ENCODE measurements around the gene GDI1. TPM values are rescaled to one million over a fixed set of nuclear protein-coding genes. Genes with fewer than 3 reads are reported as not detected.

The GDI1 gene
- total RNA-seq, 1 donor, result 85.9 TPM

DNA sequence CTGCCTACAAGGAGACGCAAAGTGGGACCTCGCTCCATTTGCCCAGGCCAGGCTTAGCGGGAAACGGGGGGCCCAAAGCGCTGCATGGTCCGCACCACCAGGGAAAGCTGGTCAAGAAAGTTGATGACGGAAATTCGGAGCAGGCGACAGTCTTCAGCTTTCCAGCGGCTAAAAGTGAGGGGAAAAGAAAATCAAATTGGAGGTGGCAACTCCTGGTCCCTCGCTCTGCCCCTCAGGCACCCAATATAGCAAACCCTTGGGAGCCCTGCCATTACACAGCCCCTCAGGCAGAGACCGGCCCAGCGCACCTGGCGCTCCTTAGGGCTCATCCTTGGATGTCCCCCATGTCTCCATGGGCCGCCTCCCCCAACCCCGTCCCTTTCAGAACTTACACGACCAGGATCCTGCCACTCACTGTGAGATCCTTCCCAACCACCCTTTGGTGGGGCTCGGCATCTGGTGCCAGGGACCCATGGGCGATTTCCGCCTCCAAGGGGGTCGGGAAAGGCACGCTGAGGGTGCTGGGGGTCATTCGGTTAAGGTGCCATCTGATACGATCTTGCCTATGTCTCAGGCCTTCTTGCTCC, 41.0 kb downstream of the GDI1 start:
- no peak for DNase-seq (ENCODE audit: low read depth in 2 of 3, low spot score in 2 of 3)

DNA sequence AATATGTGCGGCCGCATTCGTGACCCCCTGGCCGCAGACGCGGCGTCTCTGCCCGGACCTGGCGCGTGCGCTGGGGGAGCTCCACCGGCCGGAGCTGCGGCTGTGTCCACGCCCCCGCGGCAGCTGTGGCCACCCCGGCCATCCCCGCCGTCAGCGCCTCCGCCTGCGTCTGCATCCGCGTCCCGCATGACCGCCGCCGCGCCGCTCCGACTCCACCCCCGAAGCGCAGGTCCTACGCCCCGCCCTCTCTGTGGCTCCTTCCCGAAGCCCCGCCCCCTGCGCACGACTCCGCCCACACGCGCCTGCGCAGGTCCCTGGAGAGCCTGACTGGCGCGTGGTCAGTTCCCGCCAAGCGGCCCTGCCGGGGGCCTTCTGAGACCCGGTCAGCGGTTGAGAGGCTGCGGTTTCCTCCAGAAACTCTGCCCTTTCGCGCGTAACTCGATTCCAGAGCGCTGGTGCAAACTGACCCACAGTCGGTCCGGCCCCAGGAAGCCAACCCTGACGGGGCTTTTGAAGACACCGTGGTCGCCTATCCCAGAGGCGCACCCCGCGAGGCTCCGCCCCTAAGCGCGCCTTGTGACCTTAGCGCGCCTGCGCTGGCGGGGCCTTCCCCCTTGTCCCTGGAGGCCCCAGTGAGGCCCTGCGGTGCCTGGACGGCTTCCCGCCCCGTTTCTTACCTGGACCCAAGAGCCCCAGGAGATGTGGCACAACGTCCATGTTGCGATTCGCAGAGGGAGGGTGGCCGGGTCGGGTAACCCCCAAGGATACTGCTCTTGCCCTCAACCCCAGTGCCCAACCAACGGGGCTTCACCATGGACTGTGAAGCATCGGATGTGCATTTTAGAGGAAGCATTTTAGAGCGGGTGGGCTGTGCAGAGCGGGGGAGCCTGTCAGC, 42.0 kb downstream of the GDI1 start, which contains the start of gene LAGE3:
Gene LAGE3 (minus strand): TSS at position 554 of the 895 bp plus-strand sequence. CDS start 366 bp downstream, at position 188.
- peak; percentile 84 to 90 (median 85) for DNase-seq (ENCODE audit: low read depth in 2 of 3, low spot score in 2 of 3)

- no peak for DNase-seq (ENCODE audit: low read depth in 2 of 3, low spot score in 2 of 3)
Measured at GRCh38 chrX:154481195-154481594, 44.2 kb downstream of the GDI1 start.

GRCh38 chrX:154481911-154482601, 45.1 kb downstream of the GDI1 start:
- DNase-seq (ENCODE audit: low read depth in 2 of 3, low spot score in 2 of 3), result no peak

GRCh38 chrX:154482786-154483185, 45.8 kb downstream of the GDI1 start:
- no peak for DNase-seq (ENCODE audit: low read depth in 2 of 3, low spot score in 2 of 3)

- DNase-seq (ENCODE audit: low read depth in 2 of 3, low spot score in 2 of 3), result no peak
Measured at GRCh38 chrX:154483325-154483724, 46.4 kb downstream of the GDI1 start.

DNA sequence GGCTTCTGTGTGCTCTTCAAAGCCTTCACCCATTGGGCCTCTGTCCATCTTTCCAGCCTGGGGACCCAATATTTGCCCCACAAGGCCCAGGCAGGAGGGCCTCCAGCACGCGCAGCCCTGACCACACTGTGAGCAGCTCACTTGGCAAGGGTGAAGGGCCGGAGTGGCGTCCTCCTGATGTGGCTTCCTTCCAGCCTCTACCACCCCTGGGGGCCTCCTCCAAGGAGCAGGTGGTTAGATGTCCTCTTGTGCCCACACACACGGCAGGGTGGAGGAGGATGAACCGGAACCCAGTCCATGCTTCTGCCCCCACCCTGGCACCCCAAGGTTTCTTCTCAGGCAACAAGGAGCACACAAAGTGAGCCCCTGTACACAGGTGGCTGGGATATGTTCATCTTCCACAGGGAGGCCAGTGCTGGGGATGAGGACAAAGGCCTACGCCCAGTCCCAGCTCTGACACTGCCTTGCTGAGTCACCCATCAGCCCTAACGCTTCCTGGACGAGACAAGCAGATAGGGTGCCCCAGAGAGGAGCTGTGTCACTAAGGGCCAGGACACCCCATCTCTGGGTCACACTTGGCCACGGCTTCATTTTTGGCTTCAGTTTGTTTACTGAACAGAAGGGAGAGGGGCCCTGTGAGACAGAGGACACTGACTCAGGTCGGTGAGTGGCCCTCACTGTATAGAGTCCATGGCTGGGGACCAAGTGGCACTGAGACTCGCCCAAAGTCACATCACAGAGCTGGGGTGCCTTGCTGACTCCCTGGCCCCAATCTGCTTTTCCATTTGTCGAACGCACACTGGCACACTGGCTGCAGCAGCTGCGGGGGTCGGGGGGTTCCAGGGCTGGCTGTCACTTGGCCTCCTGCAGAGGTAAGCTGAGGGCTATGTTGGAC, 47.5 kb downstream of the GDI1 start:
- DNase-seq (ENCODE audit: low read depth in 2 of 3, low spot score in 2 of 3), result no peak

DNA sequence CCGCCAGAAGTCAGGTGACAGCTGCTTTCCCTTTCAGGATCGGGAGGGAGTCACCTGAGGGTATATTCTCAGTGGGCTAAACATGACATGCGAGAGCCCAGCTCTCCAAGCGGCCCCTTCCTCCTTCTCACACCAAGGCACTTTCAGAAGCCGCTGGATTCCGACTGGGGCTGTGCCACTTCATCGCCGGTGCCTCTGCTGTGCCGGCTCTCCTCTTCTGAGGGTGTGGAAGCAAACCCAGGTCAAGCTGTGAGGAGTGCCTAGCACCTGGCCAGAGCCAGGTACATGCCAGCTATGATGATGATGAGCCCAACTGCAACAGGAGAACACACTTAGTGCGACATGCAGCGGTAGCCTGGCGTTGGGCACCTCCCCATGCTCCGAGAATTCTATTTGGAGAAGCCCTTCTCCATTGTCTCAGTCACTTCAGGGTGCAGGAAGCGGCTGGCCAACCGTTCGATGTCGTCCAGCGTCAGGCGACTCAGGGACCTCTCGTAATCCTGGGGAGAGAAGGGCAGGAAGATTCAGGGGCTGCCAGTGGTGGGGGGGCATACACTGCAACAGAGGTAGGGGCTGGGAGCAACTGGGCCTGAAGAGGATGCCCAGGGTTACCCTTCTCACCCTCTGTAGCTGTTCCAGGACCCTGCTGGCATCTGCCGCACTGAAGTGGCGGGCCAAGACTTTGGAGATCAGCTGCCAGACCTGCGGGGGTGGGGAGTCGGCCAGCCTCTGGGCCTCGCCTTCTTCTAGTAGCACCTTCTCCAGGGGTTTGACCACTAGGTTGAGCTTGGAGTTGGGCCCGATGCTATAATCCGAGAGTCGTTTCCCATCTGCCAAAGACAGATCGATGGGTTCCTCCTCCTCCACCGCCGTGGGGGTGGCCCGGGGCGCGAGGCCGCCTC, 48.4 kb downstream of the GDI1 start:
- DNase-seq (ENCODE audit: low read depth in 2 of 3, low spot score in 2 of 3), result no peak

DNA sequence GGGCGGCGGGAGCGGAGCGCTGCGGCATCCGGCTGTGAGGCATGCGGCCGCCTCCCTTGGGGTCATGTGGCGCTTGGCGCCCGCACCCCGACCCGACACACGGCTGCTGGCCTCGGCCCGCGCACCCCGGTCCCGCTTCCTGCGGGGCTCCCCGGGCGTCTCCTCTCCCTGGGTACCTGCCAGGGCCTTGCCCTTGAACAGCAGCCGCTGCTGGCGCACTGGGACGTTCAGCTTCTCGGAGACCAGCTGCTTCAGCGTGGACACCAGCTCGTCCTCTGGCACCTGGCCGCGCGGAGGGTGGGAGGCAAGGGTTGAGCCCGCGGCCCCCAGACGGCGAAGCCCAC, 49.1 kb downstream of the GDI1 start:
- peak in 1 of 3 donors; percentile 15 for DNase-seq (ENCODE audit: low read depth in 2 of 3, low spot score in 2 of 3)

GRCh38 chrX:154486396-154487207, 49.6 kb downstream of the GDI1 start, which contains the start of gene UBL4A:
Gene UBL4A (minus strand): TSS chrX:154486615. CDS start chrX:154486584, 31 bp downstream.
- peak in 2 of 3 donors; percentile 58 to 64 for DNase-seq (ENCODE audit: low read depth in 2 of 3, low spot score in 2 of 3)

- no peak for DNase-seq (ENCODE audit: low read depth in 2 of 3, low spot score in 2 of 3)
Measured at GRCh38 chrX:154487518-154488290, 50.8 kb downstream of the GDI1 start.

DNA sequence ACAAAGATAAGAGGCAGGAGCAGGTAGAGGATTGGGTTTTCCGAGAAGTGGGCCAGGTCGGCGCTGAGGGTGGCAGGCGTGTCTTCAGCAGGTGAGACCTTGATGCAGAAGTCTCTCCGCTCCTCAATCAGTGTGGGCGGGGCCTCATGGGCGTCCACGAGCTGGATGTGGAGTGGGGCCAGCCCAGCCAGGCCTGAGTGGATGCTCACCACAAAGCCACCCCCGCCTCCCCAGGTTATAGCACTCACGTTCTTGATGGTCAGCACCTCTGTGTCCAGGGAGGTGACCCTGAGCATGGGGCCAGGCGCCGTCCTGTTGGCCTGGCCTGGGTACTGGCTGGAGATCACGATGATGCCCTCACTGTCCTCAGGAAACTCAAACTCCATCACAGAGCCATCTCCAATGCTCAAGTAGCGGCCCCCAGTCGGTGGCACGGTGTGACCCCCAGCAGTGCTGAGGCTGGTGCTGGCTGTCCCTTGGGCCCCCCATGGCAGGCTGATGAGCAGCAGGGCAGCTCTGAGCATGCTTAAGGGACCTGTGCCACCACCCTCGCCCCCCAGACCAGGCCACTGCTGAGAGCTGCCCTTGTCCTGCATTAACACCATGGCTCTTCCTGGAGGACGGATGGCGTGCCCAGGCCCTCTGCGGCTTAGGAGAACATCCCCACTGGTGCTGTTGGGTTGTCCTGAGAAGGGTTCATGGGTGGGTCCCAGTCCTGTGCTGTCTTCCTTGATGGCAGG, 51.6 kb downstream of the GDI1 start:
- DNase-seq (ENCODE audit: low read depth in 2 of 3, low spot score in 2 of 3), result no peak

- DNase-seq (ENCODE audit: low read depth in 2 of 3, low spot score in 2 of 3), result no peak
Measured at GRCh38 chrX:154489182-154489581, 52.2 kb downstream of the GDI1 start.

- peak in 2 of 3 donors; percentile 40 to 54 for DNase-seq (ENCODE audit: low read depth in 2 of 3, low spot score in 2 of 3)
Measured at GRCh38 chrX:154490021-154490413, 53.1 kb downstream of the GDI1 start.

GRCh38 chrX:154490414-154491083, 53.6 kb downstream of the GDI1 start, which contains the start of gene SLC10A3:
Gene SLC10A3 (minus strand): TSS chrX:154490629. CDS start chrX:154488940, 1,689 bp downstream.
- peak; percentile 57 to 92 (median 92) for DNase-seq (ENCODE audit: low read depth in 2 of 3, low spot score in 2 of 3)

Data from hematopoietic multipotent progenitor cell (in vitro differentiated cells).